ENCODE measurements around the gene MRTFA.

Gene MRTFA

DNA sequence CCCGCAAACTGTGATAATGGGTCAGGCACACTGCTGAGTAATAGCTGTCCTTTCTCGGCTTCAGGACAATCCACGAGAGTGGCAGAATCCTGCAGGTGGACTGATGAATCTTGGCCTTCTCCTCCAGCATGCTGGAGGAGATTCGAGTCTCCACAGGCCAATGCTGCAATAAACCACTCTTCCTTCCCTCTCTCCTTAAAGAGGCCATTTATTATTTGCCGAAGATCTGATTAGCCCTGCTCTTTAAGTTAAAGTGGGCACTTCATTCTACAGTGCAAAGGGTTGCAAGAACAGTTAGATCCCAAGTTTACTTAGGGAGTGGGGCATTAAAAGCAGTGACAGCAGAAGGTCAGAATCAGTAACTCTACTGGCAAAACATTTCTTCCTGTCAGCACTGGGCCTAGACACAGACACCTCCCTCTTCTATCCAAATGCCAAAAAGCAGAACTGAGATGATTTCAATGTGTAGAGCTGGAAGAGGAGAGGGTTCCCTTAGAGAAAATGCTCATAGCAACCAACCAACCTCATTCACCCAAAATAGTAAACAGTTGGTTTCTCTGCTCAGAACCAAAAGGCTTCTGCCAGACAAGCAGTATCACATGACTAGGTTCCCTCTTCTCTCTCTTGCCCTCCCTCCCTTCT lies 144.4 kb downstream of the MRTFA start:
- DNase-seq (ENCODE audit: low spot score), result no peak

DNA sequence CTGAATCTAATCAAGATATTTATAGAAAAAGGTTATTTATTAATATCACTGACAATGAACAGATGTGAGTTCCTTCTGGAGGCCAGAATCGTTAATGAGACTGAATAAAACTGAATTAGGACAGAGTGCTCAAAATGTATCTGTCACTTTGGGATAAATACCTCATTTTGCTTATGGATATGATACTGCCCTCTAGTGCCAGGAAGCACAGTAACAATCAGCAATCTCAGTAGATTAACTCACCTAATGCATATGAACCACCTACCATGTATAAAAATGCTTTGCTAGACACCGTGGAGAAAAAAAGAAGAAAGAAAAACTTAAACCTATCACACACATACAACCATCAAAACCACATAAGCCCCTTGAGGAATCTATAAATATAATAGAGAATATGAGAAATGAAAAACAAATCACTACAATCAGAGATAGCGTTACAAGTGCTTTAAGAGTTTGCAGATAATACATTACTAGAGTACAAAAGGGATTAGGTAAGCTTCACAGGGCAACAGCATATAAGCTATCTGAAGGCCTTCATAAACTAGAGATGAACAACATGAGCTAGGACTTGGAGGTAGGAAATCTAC lies 148.8 kb downstream of the MRTFA start:
- peak; percentile 43 for DNase-seq (ENCODE audit: low spot score)

DNA sequence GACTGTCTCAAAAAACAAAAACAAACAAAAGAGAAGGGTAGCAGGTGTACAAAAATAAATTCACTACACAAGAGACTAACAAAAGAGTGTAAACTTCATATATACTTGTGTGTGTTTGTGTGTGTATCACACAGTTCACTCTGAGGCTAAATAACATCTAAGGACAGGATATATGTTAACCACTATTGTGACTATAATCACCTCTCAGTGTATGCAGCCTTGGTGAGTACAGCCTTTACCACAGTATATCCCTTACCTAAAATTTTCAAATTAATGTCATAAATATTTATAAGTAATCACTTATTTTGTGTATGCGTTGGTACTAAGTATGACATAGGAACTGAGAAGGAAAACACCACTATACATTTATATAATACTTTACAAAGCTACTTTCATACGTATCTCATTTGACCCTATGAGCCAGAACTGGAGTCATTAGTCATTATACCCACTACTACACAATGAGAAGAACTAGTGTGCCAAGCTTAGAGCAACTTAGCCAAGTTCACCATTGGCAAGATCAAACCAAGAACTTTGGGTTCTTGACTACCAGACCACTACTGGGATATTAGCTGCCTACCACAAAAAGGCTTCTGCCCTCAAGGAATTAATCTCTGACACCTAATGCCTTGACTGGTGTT lies 149.4 kb downstream of the MRTFA start:
- DNase-seq (ENCODE audit: low spot score), result no peak

DNA sequence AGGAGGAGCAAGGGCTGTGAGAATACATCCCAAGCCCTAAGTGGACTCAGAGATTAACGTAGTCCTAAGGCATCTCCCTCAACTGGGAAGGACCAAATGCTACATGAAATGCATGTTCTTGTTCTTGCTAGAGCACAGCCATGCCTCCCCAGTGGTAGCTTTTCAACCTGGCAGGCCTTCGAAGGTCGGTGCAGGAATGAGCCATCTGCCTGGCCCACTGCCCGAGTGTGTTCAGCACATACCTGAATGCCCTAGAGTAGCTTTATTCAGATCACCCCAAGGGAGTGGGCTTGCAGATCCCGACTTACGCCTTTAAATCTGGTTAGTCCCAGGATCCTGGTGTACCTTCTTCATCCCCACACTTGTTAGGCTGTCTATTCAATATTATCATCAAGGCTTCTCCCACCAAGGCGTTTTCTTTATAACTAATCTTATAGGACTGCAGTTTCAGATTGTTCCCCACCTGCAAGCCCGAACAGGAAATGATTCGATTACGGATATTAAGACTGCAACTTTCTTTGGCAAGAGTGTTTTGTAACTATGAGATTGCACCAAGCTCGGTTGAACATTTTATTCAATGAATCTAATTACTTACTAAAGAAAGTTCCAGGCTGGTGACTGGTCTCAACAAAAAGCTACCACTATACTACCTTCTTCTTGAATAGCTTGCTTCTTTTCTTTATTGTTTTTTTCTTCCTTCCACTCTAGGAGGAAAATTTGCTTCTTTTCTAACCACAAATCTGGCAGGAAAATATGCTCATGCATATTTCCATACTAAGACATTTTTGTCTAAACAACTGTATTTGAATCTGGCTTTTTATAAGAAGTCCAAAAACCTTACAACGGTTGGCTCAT lies 150.5 kb downstream of the MRTFA start:
- no peak for DNase-seq (ENCODE audit: low spot score)

DNA sequence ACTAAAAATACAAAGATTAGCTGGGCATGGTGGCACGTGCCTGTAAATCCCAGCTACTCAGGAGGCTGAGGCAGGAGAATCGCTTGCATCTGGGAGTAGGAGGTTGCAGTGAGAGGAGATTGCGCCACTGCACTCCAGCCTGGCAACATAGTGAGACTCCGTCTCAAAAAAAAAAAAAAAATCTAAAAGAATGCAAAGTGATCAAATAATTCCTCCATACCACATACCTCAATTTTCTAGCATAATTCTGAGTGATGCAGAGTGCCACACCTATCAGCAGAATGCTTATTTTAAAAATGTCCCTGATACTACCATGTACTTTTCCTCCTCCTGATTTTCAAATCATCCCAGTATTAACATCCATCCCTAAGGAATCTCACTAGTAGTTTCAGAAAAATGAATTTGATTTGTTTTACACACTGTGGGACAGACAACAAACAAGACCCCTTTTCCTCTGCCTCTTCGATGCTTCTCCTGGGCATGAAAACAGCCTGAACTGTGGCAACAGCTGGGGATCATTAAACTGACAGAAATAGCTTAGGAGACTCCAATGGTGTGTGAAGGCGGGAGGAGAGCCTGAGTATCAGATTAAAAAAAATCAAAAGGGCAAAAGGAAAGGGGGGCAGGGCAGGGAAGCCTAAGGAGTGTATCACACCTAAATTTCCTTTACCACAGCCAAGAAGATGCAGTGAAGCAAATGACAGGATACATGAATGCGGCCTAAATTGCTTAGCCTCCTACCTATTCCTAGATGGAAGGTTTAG lies 151.4 kb downstream of the MRTFA start:
- no peak for DNase-seq (ENCODE audit: low spot score)

DNA sequence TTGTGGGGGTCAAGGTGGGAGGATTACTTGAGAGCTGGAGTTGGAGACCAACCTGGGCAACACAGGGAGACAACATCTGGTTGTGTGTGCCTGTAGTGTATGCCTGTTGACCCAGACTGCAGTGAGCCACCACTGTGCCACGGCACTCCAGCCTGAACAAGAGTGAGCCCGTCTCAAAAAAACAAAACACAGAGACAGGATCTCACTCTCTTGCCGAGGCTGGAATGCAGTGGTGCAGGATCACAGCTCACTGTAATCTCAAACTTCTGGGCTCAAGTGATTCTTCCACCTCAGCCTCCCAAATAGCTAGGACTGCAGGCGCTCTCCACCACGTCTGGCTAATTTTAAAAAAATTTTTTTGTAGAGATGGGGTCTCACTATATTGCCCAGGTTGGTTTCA lies 153.6 kb downstream of the MRTFA start:
- no peak for DNase-seq (ENCODE audit: low spot score)

DNA sequence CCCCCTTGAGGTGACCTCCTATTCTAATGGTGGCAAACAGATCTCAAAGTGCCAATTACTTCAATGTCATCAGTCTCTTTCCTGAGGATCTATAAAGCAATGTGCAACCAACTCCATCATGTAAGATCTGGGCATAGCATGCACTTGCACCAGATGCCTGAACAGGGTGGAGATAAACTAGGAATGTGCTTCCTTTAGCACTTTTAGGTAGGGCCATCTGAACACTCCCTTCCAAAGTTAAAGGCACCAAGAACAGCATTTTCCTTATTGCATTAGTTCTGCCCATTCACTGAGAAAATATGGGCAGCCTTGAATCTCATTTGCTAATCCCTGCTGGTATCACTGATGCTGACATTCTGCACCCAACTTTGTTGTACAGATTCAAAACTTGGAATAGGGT lies 154.1 kb downstream of the MRTFA start:
- no peak for DNase-seq (ENCODE audit: low spot score)

DNA sequence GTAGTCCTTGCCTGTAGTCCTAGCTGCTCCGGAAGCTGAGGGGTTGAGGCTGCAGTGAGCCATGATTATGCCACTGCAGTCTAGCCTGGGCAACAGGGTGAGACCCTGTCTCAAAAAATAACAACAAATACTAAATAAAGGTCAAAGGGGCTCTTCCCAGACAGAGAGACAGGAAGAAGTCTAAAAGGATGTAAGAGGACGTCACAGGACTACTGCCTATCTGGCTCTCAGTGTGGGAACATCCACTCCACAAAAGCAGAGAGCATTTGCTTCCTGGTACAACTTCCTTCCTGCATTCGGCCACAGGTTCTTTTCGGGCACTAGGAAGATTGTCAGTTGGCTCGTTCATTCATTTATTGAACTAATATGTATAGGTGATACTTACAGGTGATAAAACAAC lies 155.5 kb downstream of the MRTFA start:
- DNase-seq (ENCODE audit: low spot score), result no peak

DNA sequence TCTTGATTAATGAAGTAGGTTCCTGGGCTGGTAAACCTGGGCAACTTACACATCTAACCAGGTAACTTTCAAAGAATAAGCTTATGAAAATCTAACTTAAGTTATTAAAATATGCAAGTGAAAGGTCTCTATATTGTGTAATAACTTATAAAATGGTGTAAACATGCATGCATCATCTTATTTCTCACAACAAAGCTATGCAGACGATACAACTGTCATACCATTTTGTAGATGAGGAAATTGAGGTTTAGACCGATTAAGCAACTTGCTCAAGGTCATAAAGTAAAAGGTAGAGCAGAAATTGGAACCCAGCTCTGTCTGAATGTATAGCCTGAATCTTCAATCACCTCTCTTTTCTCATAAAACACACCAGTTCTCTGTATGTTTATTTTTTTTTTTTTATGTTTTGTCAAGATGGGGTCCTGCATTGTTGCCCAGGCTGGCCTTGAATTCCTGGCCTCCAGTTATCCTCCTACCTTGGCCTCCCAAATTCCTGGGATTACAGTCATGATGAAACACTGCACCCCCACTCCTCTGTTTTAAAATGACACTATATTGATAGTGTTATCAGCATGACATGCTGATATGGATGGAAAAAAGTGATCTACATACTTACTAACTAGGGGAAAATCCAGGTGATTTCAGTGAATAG lies 156.5 kb downstream of the MRTFA start:
- DNase-seq (ENCODE audit: low spot score), result no peak

DNA sequence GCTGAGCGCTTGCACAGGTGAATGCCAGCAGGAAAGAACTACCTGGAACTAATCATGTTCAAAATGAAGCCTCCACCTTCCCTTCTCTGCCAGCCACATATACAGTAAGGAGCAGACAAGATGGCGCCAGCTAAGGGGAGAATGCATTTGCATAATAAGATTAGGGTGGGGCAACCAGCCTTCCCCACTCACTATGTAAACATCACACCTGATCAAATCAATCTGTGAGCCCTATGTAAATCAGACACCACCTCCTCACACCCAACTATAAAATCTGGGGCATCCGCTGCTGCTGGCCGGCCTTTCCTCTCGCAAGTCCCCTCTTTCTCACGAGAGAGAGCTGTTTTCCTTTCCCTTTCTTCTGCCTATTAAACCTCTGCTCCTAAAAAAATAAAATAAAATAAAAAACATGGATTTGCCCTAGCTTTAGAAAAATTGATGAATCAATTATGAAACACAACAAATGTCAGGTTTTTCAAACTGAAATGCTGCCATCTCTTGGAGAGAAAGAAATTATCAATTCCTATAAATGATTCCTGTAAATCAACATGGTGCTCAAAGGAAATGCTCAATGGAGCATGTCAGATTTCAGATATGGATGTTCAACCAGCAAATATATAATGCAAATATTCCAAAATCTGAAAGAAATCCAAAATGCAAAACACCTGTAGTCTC lies 157.3 kb downstream of the MRTFA start:
- no peak for DNase-seq (ENCODE audit: low spot score)

DNA sequence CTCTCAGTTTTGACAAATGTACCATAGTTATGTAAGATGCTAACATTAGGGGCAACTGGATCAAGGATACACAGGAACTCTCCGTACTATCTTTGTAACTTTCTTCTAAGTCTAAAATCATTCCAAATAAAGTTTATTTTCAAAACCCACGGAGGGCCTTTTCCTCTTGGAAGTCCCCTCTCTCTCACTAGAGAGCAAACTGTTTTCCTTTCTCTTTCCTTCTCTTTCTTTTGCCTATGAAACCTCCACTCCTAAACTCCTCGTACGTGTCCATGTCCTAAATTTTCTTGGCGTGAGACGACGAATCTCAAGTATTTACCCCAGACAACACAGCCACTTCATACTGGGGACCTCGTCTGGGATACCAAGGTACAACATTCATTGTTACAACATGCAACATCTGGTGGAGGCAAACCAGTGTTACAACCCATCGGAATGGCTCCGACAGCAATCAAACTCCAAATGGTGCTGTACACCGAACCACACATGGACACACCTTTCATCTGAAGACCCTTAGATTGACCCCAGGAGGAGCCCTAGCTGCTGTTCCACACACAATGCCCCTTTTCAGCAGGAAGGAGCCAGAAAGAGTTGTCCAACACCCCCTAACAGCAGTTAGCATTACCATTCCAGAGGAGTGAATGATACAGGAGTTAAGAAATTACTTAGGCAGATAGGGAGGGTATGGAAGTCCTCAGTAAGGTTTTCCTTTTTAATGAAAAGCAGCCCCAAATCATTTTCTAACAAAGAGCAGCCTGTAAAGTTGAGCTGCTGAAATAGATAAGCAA lies 158.0 kb downstream of the MRTFA start:
- no peak for DNase-seq (ENCODE audit: low spot score)

DNA sequence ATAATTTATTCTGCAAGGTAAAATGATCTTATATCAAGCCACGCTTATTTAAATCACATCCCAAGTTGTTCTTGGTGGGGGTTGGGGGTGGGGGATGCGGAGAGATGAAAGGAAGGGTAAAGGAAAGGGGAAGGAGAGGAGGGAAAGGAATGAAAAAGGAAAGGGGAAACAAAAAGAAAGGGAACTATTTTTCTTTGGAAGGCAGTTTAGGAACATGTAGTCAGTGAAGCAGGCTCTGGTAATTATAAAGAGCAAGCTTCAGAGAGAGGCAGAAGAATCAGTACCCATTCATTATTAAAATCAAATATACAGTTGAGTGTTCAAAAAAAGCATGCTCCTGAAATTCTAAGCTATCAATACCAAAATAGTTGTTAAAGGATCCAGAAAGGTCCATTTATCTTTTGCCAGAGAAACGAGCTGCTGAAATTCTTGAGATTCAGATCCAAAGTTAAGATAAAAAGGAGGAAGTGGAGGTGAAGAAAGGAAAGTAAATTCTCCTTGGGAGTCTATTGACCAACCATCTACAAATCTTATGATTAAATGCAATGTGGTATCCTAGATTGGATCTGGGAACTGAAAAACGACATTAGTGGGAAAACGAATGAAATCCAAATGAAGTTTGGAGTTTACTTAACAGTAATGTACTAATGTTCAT lies 158.7 kb downstream of the MRTFA start:
- DNase-seq (ENCODE audit: low spot score), result no peak

DNA sequence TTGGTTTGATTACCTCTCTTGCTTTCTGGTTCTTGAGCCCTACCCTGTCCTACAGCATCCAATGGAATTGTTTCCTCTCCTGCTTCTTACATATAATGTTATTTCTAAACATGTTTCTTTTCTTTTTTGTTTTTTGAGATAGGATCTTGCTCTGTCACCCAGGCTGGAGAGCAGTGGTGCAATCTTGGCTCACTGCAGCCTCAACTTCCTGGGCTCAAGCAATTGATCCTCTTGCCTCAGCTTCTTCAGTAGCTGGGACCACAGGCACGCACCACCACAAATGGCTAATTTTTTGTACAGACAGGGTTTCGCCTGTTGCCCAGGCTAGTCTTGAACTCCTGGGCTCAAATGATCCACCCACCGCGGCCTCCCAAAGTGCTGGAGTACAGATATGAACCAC lies 160.2 kb downstream of the MRTFA start:
- DNase-seq (ENCODE audit: low spot score), result no peak

DNA sequence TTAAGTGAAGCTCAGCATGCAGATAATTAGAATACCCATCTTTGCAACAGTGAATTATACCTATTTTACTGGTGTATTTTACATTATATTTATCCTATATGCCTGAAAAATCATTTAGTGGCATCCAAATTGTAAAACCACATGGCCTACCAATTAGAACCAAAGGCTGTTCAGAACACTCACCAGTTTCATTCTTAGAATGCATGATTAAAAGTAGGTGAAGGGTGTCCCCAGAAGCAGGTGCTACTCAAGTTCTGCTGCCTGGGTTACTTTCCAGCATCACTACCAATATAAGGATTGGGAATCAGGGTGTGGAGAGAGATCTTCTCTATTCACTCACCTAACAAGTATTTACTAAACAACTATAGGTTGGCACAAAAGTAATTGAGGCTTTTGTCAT lies 162.8 kb downstream of the MRTFA start:
- DNase-seq (ENCODE audit: low spot score), result no peak

DNA sequence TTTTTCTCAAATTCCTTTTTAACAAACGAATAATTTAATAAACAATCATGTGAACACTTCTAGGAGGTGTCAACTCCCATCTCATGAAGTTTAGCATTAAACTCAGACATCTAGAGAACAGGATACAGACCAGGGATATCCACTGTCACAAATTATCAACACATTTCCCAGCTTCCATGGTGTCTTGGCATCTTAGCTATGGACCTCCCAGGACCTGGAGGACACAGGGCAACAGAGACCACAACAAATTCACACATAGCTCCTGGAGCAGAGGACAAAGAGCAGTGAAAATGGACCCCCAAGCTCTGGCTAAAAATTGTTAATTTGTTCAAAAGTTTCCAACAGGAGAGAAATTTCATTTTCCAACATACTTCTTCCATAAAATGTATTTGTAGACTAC lies 163.9 kb downstream of the MRTFA start:
- no peak for DNase-seq (ENCODE audit: low spot score)

DNA sequence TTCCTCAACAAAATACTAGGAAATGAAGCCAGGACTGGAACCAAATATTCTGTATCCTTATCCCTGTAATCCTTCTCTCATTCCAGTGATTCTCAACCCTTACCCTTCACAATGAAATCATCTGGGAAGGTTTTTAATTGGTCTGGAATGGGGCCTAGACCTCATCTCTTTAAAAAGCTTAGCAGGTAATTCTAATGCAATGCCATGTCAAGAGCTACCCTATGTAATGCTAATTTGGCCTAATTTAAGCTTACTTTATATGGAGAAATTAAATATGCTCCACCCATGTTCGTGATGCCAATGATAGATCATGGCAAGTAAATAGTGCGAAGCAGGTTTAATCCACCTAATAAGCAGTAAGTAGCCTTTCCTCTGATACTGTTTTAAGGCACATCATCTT lies 164.5 kb downstream of the MRTFA start:
- no peak for DNase-seq (ENCODE audit: low spot score)

DNA sequence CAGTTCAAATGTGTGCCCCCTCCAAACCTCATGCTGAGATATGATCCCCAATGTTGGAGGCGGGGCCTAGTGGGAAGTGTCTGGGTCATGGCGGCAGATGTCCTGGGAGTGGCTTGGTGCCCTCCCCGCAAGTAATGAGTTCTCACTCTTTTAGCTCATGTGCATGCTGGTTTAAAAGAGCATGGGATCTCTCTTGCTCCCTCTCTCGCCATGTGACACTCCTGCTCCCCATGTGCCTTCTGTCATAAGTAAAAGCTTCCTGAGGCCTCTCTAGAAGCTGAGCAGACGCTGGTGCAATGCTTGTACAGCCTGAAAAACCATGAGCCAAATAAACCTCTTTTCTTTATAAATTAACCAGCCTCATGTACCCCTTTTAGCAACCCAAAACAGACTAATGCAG lies 167.3 kb downstream of the MRTFA start:
- DNase-seq (ENCODE audit: low spot score), result no peak

DNA sequence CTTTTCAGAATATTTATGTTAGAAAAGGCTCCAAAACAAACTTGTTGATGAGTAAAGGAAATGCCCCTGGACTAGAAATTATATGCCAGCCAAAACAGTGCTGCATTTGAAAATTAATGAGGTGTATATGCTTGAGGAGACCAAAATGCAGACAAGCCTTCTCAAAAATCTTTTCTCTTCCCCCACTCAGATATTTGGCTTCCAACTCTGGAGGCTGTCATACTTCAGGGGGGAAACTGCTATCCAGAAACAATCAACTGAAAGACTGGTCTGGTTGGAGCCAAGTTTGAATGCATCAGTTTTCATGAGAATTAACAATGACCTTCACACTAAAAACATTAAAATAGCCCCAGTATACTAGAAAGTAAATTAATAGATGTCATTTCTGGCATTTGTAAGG lies 167.9 kb downstream of the MRTFA start:
- no peak for DNase-seq (ENCODE audit: low spot score)

DNA sequence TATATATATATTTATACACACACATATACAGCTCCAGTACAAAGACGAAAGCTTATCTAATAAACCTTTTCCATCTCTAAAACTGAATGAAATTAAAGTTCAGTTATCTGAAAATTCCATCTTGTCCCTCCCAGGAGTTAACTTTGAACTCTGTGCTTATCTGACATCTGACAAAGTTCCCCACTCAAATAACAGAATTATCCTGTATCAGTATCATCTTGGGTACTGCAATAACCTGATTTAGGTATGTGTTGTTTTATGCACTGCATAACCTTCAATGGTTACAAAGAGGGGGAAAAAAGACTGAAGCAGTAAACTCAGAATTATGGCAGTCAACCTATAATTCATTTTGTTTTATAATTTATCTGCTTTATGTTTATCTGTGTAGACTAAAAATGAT lies 169.5 kb downstream of the MRTFA start:
- DNase-seq (ENCODE audit: low spot score), result no peak

DNA sequence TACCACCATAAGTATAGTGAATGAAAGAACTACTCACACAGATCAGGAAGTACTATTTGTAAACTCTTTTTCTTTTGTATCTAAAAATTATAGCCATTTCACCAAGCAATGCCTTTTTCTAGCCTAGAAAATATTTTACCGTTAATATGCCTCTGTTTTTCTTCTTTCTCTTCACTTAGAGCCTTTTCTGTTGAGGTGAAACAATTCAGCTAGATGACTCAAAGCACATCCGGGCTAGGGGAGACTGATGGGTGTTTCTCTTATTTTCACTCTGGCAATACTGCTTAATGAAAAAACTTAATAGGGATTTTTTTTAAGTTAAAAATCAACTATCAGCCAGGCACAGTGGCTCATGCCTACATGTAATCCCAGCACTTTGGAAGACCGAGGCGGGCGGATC lies 172.8 kb downstream of the MRTFA start:
- no peak for DNase-seq (ENCODE audit: low spot score)
